K562 (cell line): ENCODE measurements around the gene ZFP92. TPM values are rescaled to one million over a fixed set of nuclear protein-coding genes. Genes with fewer than 3 reads are reported as not detected.

ENCODE experiments used
- ATAC-seq: fragments of 200-7000 bp; cut with Tn5 transposase; 3 replicates; pipeline ENCODE4 v1.9.1; 2020; ENCODE audit warnings: moderate library complexity
- BruUV-seq: library from RNA; stranded (reverse); fragments of 400-500 nt; replicated peaks from 2 replicates; lab custom pipeline; 2021; lab: Mats Ljungman, UMichigan
- CTCF ChIA-PET: fragments of 300-600 bp; formaldehyde crosslinking; extraction: SDS; loops from one replicate; lab custom pipeline; 2021; ENCODE audit warnings: low intra/inter-chr PET ratio; lab: Yijun Ruan, JAX
- POLR2A ChIA-PET: fragments of 300-600, 350-650 bp; sonication (Branson Sonifier 250); formaldehyde crosslinking; extraction: SDS; loops from one replicate; lab custom pipeline; 2021; ENCODE audit warnings: antibody characterized with exemption, inconsistent platforms; lab: Yijun Ruan, JAX
- DNase-seq, 4 experiments: peaks; one replicate each; pipeline versions ENCODE4 v3.0.0 to v3.0.0-alpha.2; 2011 to 2018; ENCODE audit warnings: low spot score in 3 of 4, mixed read lengths in 3 of 4; ENCODE audit errors: extremely low read depth in 1 of 4
- FAIRE-seq: peaks from 2 replicates; lab custom pipeline; 2011; peaks lifted over from hg19 to GRCh38; lab: Jason Lieb, UNC
- H2AFZ ChIP-seq: 2 replicates; pipeline ENCODE4 v1.6.0; 2011; ENCODE audit warnings: low read depth, low read length, control low read depth, inconsistent platforms
- H3K27ac ChIP-seq: fragments of 200-600 bp; 3 replicates; pipeline ENCODE4 v1.8.0; 2011; ENCODE audit warnings: low read depth, mild to moderate bottlenecking, control low read depth, inconsistent platforms, low read length, moderate library complexity, mixed read lengths; ENCODE audit errors: extremely low read depth
- H3K27me3 ChIP-seq, 2 experiments: fragments of 300-600 bp in 1 of 2; 2 replicates in 1 of 2; 3 replicates in 1 of 2; pipeline versions ENCODE4 v1.6.0 to v1.8.0; 2011; ENCODE audit warnings: inconsistent platforms in 2 of 2, low read length in 2 of 2, mild to moderate bottlenecking in 1 of 2, mixed read lengths in 1 of 2, moderate library complexity in 1 of 2; ENCODE audit not compliant: control insufficient read depth in 2 of 2, insufficient read depth in 2 of 2
- H3K36me3 ChIP-seq: fragments of 300-600 bp; 3 replicates; pipeline ENCODE4 v1.8.0; 2011; ENCODE audit warnings: mild to moderate bottlenecking, low read length, inconsistent platforms; ENCODE audit not compliant: control insufficient read depth, insufficient read depth
- H3K4me1 ChIP-seq, 2 experiments: fragments of 200-600 bp in 1 of 2; replicated peaks in 1 of 2; 2 replicates in 1 of 2; 3 replicates in 1 of 2; pipeline versions ENCODE4 v1.5.1 to v1.8.0; 2011; ENCODE audit warnings: inconsistent platforms in 2 of 2, low read length in 2 of 2, mild to moderate bottlenecking in 1 of 2, mixed read lengths in 1 of 2, moderate library complexity in 1 of 2; ENCODE audit not compliant: control insufficient read depth in 2 of 2, insufficient read depth in 2 of 2
- H3K4me2 ChIP-seq: 2 replicates; pipeline ENCODE4 v1.6.1; 2011; ENCODE audit warnings: low read length, control low read depth, inconsistent platforms, mixed read lengths; ENCODE audit not compliant: insufficient read depth
- H3K4me3 ChIP-seq: fragments of 200-600 bp; sonication (generic), shearing (Covaris generic); 2 replicates; pipeline ENCODE4 v1.5.1; 2016; ENCODE audit warnings: control low read depth, inconsistent platforms
- H3K79me2 ChIP-seq: fragments of 200-600 bp; 3 replicates; pipeline ENCODE4 v1.8.0; 2011; ENCODE audit warnings: low read length, inconsistent platforms; ENCODE audit not compliant: control insufficient read depth, insufficient read depth
- H3K9ac ChIP-seq, 2 experiments: 2 replicates each; pipeline versions ENCODE4 v1.6.0 to v1.6.1; 2011; ENCODE audit warnings: low read depth in 2 of 2, low read length in 2 of 2, control low read depth in 1 of 2, inconsistent platforms in 1 of 2, mild to moderate bottlenecking in 1 of 2, mixed read lengths in 1 of 2; ENCODE audit not compliant: insufficient read depth in 1 of 2
- H3K9me1 ChIP-seq: one replicate; pipeline ENCODE4 v1.6.0; 2011; ENCODE audit warnings: inconsistent platforms, mild to moderate bottlenecking, low read length, moderate library complexity; ENCODE audit not compliant: control insufficient read depth, insufficient read depth
- H3K9me3 ChIP-seq: replicated peaks from 2 replicates; pipeline ENCODE4 v1.5.1; 2011; ENCODE audit warnings: low read depth, low read length, inconsistent platforms; ENCODE audit not compliant: control insufficient read depth, insufficient read depth
- H4K20me1 ChIP-seq: replicated peaks from 2 replicates; pipeline ENCODE4 v1.6.1; 2011; ENCODE audit warnings: low read length, inconsistent platforms, mixed read lengths; ENCODE audit not compliant: control insufficient read depth, insufficient read depth
- HNRNPL ChIP-seq: fragments of 200-400 bp; formaldehyde crosslinking; IDR thresholded peaks from 2 replicates; pipeline ENCODE4 v1.6.1; 2017; ENCODE audit warnings: low read depth, mild to moderate bottlenecking, low read length
- HSF4 ChIP-seq: fragments of 250-450 bp; sonication (Bioruptor Pico); IDR thresholded peaks from 2 replicates; pipeline ENCODE4 v2.1.2; 2022; ENCODE audit warnings: mild to moderate bottlenecking, moderate library complexity, borderline replicate concordance
- KLF1 ChIP-seq: fragments of 450-650 bp; IDR thresholded peaks from 2 replicates; pipeline ENCODE4 v1.6.1; 2016; ENCODE audit warnings: missing genetic modification characterization, missing compliant biosample characterization
- ZBTB17 ChIP-seq: fragments of 450-650 bp; formaldehyde crosslinking; IDR thresholded peaks from 2 replicates; pipeline ENCODE4 v1.4.0; 2020; ENCODE audit warnings: mild to moderate bottlenecking
- ZNF699 ChIP-seq: fragments of 250-450 bp; sonication (Bioruptor Pico); IDR thresholded peaks from 2 replicates; pipeline ENCODE4 v1.8.0; 2021; ENCODE audit warnings: mild to moderate bottlenecking, moderate library complexity; ENCODE audit not compliant: insufficient replicate concordance
- WGBS: fragments of 100-300 bp; shearing (Covaris generic); methylation state at CpG from one replicate; pipeline ENCODE4 v1.1.6; 2016; ENCODE audit warnings: low coverage, mixed read lengths; ENCODE audit not compliant: insufficient coverage; ENCODE audit errors: missing lambda C conversion rate; 5-methylcytosine and 5-hydroxymethylcytosine counted together
- in situ Hi-C: fragments of 300-500 bp; cut with MboI; formaldehyde crosslinking; loops from 4 replicates; pipeline ENCODE4 v1.15.0; 2018; ENCODE audit warnings: inconsistent platforms, mixed read lengths
- intact Hi-C: fragments of 100-400 bp; cut with micrococcal nuclease; formaldehyde crosslinking; loops from 2 replicates; pipeline ENCODE4 v1.14.2; 2022
- polyA plus RNA-seq, 8 experiments: library from polyadenylated mRNA; depleted of rRNA in 4 of 8; stranded (reverse) in 5 of 8; unstranded in 3 of 8; fragments of >200 nt; fragmentation: Nextera tagmentation in 2 of 8; fragmentation: Illumina TruSeq in 1 of 8; extraction: Ambion mirVana in 2 of 8; extraction: Trizol in 1 of 8; gene quantifications; 2 replicates each; pipeline versions ENCODE4 v1.2.1 to v1.2.3, GENCODE V29; 2011 to 2014; ENCODE audit warnings: inconsistent platforms in 1 of 8, missing spikeins in 1 of 8
- total RNA-seq, 7 experiments: library from RNA; depleted of rRNA in 6 of 7; stranded (reverse); fragments of >200 nt in 6 of 7; fragmentation: Illumina TruSeq in 2 of 7; extraction: Trizol in 2 of 7; gene quantifications; 2 replicates each; pipeline versions ENCODE4 v1.2.1 to v1.2.3, GENCODE V29; 2011 to 2021; ENCODE audit warnings: low replicate concordance in 1 of 7
- TF ChIP-seq, protein P1 (sequence below): sonication (generic); formaldehyde crosslinking; IDR thresholded peaks from 2 replicates; pipeline ENCODE4 v1.9.0; 2022; ENCODE audit warnings: mild to moderate bottlenecking, missing genetic modification reagents
- TF ChIP-seq, protein P2 (sequence below): fragments of 450-650 bp; IDR thresholded peaks from 2 replicates; pipeline ENCODE4 v1.6.1; 2016; ENCODE audit warnings: borderline replicate concordance

The ZFP92 gene
- total and polyA plus RNA-seq, 9 of the 15 experiments (the other 6 are each of a cell fraction or from before 2014, with no cell fraction given) = 0.32 to 3.3 (median 1.8) TPM

DNA sequence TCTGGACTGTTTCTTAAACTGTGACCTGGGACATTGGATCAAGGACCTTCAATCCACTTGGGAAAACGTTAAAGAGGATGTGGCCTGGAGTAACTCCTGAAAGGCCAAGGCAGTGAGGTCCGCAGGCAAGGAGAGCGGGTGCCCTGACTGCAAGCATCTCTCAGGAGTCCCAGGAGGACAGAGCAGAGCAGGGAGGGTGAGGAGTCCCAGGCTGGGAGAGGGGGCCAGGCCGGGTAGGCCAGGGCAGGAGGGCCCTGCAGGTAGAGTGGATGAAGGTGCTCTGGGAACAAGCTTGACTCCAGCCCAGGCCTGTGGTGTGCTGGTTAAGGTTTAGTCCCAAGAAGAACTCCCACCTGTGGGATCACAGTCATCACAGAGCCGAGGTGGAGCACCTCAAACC lies 23.9 kb upstream of the ZFP92 start:
- ATAC-seq (no peak), FAIRE-seq (no peak), DNase-seq (no peak)
- TF ChIP-seq, protein P1, sequence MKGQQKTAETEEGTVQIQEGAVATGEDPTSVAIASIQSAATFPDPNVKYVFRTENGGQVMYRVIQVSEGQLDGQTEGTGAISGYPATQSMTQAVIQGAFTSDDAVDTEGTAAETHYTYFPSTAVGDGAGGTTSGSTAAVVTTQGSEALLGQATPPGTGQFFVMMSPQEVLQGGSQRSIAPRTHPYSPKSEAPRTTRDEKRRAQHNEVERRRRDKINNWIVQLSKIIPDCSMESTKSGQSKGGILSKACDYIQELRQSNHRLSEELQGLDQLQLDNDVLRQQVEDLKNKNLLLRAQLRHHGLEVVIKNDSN (CRISPR knock-in tag) = no peak
- BruUV-seq = no TSS peak
- H3K79me2 ChIP-seq = no peaks in the 10 kb centered on the region
- no peak overlapping the region for H3K4me2 ChIP-seq
- H3K36me3 ChIP-seq = no peaks in the 10 kb centered on the region
- intact Hi-C loops = no loop called here
- WGBS = 42% methylated on average over 4 of the region's 5 CpGs
- in situ Hi-C loops = no loop called here
- H3K27ac ChIP-seq = no peak overlapping the region
- H3K9ac ChIP-seq = no peak overlapping the region
- peaks cover 6% of the 10 kb centered on the region; the same call in 1 of the 2 replicates for H3K9me3 ChIP-seq
- ChIA-PET POLR2A (interaction anchor here (1.4 kb wide), 1 partner anchor 20 kb away, joined by 4 read pairs; no protein-coding TSS in a partner anchor), CTCF (no interaction called here)
- H3K9me1 ChIP-seq = no peaks in the 10 kb centered on the region
- no peaks in the 10 kb centered on the region for H4K20me1 ChIP-seq
- no peaks in the 10 kb centered on the region; a peak in 1 of 5 replicates for H3K27me3 ChIP-seq
- no peak overlapping the region for H2AFZ ChIP-seq
- H3K4me1 ChIP-seq = peaks cover 2% of the 10 kb centered on the region in 2 experiments; a peak in 3 of 5 replicates
- no peak overlapping the region for H3K4me3 ChIP-seq

DNA sequence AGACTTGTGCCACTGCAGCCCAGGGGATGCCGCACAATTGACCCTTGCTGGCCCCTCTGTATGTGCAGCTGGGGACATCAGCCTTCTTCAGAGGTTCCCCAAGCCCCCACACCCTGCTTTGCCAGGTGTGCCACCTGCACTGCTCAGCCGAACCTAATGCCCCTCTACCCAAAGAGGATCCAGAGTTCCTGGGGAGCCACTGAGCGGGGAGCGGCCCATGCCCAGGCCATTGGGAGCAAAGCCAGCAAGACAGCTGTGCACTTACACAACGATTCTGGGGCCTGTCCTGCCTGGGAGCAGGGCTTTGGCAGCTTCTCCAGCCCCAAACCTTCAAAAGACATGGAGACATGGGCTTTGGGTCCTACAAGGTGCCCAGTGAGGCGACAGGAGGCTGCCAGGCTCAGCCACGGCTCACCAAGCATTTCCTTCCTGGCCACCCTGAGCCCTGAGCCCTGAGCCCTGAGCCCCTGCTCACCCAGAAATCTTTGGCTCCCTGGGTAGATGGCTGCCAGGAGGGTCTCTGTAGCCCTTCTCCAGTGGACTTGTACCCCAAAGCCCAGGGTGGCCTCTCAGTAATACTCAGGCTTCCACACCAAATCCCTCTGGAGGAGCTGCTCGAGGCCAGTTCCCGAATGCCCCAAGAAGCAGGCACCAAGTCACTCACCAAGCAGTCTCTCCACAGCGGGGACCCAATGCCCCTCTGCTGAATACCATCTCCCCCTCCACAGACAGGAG lies 23.1 kb upstream of the ZFP92 start:
- no TSS peak for BruUV-seq
- H3K36me3 ChIP-seq = no peaks in the 10 kb centered on the region

More for the DNA sequence above, 23.1 kb upstream of the ZFP92 start:
- ATAC-seq (no peak), DNase-seq (no peak), FAIRE-seq (no peak)
- ChIA-PET CTCF (no interaction called here), POLR2A (interaction anchor here (0.7 kb wide), 1 partner anchor 53 kb away, joined by 3 read pairs; no protein-coding TSS in a partner anchor)
- Histone ChIP-seq H4K20me1 (no peaks in the 10 kb centered on the region), H3K79me2 (no peaks in the 10 kb centered on the region), H3K9me3 (0 out of 2 replicates have a peak, but pooled peaks cover under 1% of the 10 kb centered on the region), H3K4me3 (no peak overlapping the region), H3K4me2 (no peak overlapping the region), H3K9me1 (no peaks in the 10 kb centered on the region), H3K9ac (peak overlapping the region in 1 of 2 experiments; percentile 17; a peak in 1 of 4 replicates), H2AFZ (no peak overlapping the region), H3K27me3 (no peaks in the 10 kb centered on the region; a peak in 1 of 5 replicates), H3K27ac (no peak overlapping the region), H3K4me1 (no peaks in the 10 kb centered on the region; a peak in 1 of 5 replicates)
- 28% methylated on average over 10 of the region's 10 CpGs for WGBS
- in situ Hi-C loops = no loop called here
- TF ChIP-seq ZNF699 (CRISPR knock-in tag) = no peak
- TF ChIP-seq KLF1 = no peak
- TF ChIP-seq HSF4 (CRISPR knock-in tag) = no peak
- TF ChIP-seq HNRNPL = no peak
- TF ChIP-seq ZBTB17 (CRISPR knock-in tag) = no peak
- TF ChIP-seq, protein P2, sequence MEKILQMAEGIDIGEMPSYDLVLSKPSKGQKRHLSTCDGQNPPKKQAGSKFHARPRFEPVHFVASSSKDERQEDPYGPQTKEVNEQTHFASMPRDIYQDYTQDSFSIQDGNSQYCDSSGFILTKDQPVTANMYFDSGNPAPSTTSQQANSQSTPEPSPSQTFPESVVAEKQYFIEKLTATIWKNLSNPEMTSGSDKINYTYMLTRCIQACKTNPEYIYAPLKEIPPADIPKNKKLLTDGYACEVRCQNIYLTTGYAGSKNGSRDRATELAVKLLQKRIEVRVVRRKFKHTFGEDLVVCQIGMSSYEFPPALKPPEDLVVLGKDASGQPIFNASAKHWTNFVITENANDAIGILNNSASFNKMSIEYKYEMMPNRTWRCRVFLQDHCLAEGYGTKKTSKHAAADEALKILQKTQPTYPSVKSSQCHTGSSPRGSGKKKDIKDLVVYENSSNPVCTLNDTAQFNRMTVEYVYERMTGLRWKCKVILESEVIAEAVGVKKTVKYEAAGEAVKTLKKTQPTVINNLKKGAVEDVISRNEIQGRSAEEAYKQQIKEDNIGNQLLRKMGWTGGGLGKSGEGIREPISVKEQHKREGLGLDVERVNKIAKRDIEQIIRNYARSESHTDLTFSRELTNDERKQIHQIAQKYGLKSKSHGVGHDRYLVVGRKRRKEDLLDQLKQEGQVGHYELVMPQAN = no peak
- intact Hi-C loops = no loop called here
